GM23338 (cell line): ENCODE results near the gene CBX2.

Source experiments
- CREB1 ChIP-seq: fragments of 250-450 bp; sonication (Bioruptor Pico); IDR thresholded peaks from 2 replicates; pipeline ENCODE4 v1.5.0; 2020; ENCODE audit warnings: low read depth, mild to moderate bottlenecking, moderate library complexity
- CTCF ChIP-seq, 2 experiments: fragments of 200-600 bp in 1 of 2; sonication (generic) in 1 of 2; conservative IDR thresholded peaks; 2 replicates each; pipeline versions ENCODE4 v1.5.1 to v1.6.1; 2016 to 2017; ENCODE audit warnings: antibody characterized with exemption in 2 of 2, low read depth in 2 of 2, mild to moderate bottlenecking in 2 of 2, moderate library complexity in 1 of 2
- EZH2 ChIP-seq: fragments of 200-600 bp; sonication (generic); IDR thresholded peaks from one replicate; pipeline ENCODE4 v1.8.0; 2017; ENCODE audit warnings: antibody characterized with exemption, mild to moderate bottlenecking, low read depth; ENCODE audit not compliant: unreplicated experiment
- JUNB ChIP-seq: IDR thresholded peaks from one replicate; pipeline ENCODE4 v1.6.1; 2016; ENCODE audit warnings: antibody characterized with exemption; ENCODE audit not compliant: unreplicated experiment
- POLR2AphosphoS5 ChIP-seq: IDR thresholded peaks from 2 replicates; pipeline ENCODE4 v1.6.1; 2016; ENCODE audit warnings: antibody characterized with exemption, low read depth
- TF ChIP-seq, protein P1 (sequence below): IDR thresholded peaks from one replicate; pipeline ENCODE4 v1.6.1; 2018; ENCODE audit warnings: antibody characterized with exemption; ENCODE audit not compliant: unreplicated experiment

- no peak for TF ChIP-seq CTCF (conservative IDR thresholded peaks at IDR 0.05; ENCODE audit: low read depth in 2 of 2)
- no peak for TF ChIP-seq EZH2
- no peak for TF ChIP-seq POLR2AphosphoS5
- no peak for TF ChIP-seq CREB1
- TF ChIP-seq, protein P1, sequence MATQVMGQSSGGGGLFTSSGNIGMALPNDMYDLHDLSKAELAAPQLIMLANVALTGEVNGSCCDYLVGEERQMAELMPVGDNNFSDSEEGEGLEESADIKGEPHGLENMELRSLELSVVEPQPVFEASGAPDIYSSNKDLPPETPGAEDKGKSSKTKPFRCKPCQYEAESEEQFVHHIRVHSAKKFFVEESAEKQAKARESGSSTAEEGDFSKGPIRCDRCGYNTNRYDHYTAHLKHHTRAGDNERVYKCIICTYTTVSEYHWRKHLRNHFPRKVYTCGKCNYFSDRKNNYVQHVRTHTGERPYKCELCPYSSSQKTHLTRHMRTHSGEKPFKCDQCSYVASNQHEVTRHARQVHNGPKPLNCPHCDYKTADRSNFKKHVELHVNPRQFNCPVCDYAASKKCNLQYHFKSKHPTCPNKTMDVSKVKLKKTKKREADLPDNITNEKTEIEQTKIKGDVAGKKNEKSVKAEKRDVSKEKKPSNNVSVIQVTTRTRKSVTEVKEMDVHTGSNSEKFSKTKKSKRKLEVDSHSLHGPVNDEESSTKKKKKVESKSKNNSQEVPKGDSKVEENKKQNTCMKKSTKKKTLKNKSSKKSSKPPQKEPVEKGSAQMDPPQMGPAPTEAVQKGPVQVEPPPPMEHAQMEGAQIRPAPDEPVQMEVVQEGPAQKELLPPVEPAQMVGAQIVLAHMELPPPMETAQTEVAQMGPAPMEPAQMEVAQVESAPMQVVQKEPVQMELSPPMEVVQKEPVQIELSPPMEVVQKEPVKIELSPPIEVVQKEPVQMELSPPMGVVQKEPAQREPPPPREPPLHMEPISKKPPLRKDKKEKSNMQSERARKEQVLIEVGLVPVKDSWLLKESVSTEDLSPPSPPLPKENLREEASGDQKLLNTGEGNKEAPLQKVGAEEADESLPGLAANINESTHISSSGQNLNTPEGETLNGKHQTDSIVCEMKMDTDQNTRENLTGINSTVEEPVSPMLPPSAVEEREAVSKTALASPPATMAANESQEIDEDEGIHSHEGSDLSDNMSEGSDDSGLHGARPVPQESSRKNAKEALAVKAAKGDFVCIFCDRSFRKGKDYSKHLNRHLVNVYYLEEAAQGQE, result no peak
- TF ChIP-seq JUNB, result no peak
These were observed 34.3 kb upstream of the CBX2 start for GRCh38 chr17:79743614-79744013.
